ENCODE results near the gene KCNG2.

- TF ChIP-seq CTCF (IDR thresholded peaks at IDR 0.05): no peak
- no peak for TF ChIP-seq EP300 (IDR thresholded peaks at IDR 0.05; ENCODE audit: low read depth)
These were observed 139.5 kb downstream of the KCNG2 start for GRCh38 chr18:79937103-79937860.

Data from transverse colon (tissue), 3 donors.